ENCODE results near the gene PTPRA. TPM values are rescaled to one million over a fixed set of nuclear protein-coding genes. Genes with fewer than 3 reads are reported as not detected.

The PTPRA gene
- total and polyA plus RNA-seq, 2 of the 8 experiments (the other 6 are each of a cell fraction or from before 2014, with no cell fraction given) = 47.7 to 51.3 TPM

DNA sequence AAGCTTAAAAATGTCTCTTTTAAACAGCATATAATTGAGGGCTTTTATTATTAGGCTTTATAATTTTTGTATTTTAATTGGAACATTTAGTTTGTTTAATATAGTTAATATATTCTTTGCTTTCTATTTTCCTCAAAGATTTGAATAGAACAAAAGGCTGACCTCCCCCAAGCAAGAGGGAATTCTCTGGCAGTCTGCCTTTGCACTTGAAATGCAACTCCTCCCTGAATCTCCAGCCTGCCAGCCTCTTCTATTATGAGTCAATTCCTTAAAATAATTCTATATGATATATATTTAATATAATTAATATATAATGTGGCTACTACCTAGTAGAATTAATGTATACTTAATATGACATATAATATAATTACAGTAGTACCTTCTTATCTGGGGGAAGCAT lies 69.2 kb downstream of the PTPRA start:
- POLR2A ChIA-PET (ENCODE audit: partially characterized antibody) = no interaction called here
- no peaks in the 10 kb centered on the region for H3K79me1 ChIP-seq (ENCODE audit: low read depth, low read length)

More for the DNA sequence above, 69.2 kb downstream of the PTPRA start:
- no peak overlapping the region for H2AFZ ChIP-seq (ENCODE audit: low read length)
- no peak overlapping the region for H2BK20ac ChIP-seq (ENCODE audit: low read length)
- H3K9ac ChIP-seq (replicated peaks in 1 of 4; ENCODE audit: extremely low read depth in 1 of 4, low read depth in 3 of 4, low read length in 3 of 4) = peak overlapping the region in 1 of 4 experiments; percentile 34; a peak in 1 of 7 replicates
- no peak overlapping the region for H2BK15ac ChIP-seq (ENCODE audit: low read length)
- no peak for FAIRE-seq
- no peak overlapping the region for H3K27ac ChIP-seq (ENCODE audit: low read depth, low read length)
- no peak overlapping the region for H4K8ac ChIP-seq (ENCODE audit: extremely low read depth, insufficient read depth, low read length)
- CTCF ChIA-PET (ENCODE audit: partially characterized antibody) = interaction anchor here (1.6 kb wide), 1 partner anchor 78 kb away, joined by 3 read pairs; no protein-coding TSS in a partner anchor
- no peak overlapping the region for H4K5ac ChIP-seq (ENCODE audit: insufficient read length, low read depth, low read length)
- no peaks in the 10 kb centered on the region for H3K23me2 ChIP-seq (ENCODE audit: low read depth, low read length)
- peaks cover 0 to 2% (median 0%) of the 10 kb centered on the region in 4 experiments; a peak in 2 of 7 replicates for H3K4me1 ChIP-seq (replicated peaks in 1 of 4; ENCODE audit: control insufficient read depth in 3 of 4, insufficient read depth in 4 of 4, low read length in 3 of 4)
- H3K27me3 ChIP-seq (replicated peaks in 1 of 4; ENCODE audit: control insufficient read depth in 3 of 4, extremely low read depth in 1 of 4, insufficient read depth in 3 of 4, low read length in 3 of 4) = no peaks in the 10 kb centered on the region
- no peak overlapping the region for H3K14ac ChIP-seq (ENCODE audit: insufficient read length)
- no peak overlapping the region for H3K4me3 ChIP-seq (ENCODE audit: extremely low read depth in 1 of 4, insufficient read depth in 2 of 4, low read depth in 3 of 4, low read length in 4 of 4)
- H2BK120ac ChIP-seq (replicated peaks; ENCODE audit: low read depth, low read length) = no peak overlapping the region
- no peak overlapping the region for H3K18ac ChIP-seq (ENCODE audit: extremely low read depth, low read length)
- H3K4ac ChIP-seq (replicated peaks; ENCODE audit: insufficient read length, low read depth, low read length) = no peak overlapping the region
- no peaks in the 10 kb centered on the region for H3K36me3 ChIP-seq (ENCODE audit: control insufficient read depth in 2 of 4, insufficient read depth in 4 of 4, low read length in 3 of 4)
- TF ChIP-seq EZH2 (IDR thresholded peaks at IDR 0.05; ENCODE audit: low read depth, low read length, severe bottlenecking) (no peak), CEBPB (IDR thresholded peaks at IDR 0.05; ENCODE audit: low read depth, low read length) (no peak), EGR1 (IDR thresholded peaks at IDR 0.05; ENCODE audit: borderline replicate concordance, low read depth, low read length) (no peak), SP4 (IDR thresholded peaks at IDR 0.05; ENCODE audit: low read length) (no peak), GTF2F1 (IDR thresholded peaks at IDR 0.05; ENCODE audit: borderline replicate concordance, low read depth, low read length) (no peak), BCL11A (IDR thresholded peaks at IDR 0.05; ENCODE audit: low read depth in 2 of 2, low read length in 2 of 2) (no peak), BACH1 (IDR thresholded peaks at IDR 0.05; ENCODE audit: low read length) (no peak), POLR2AphosphoS5 (IDR thresholded peaks at IDR 0.05; ENCODE audit: low read depth, low read length) (no peak), SUZ12 (IDR thresholded peaks at IDR 0.05; ENCODE audit: low read length) (no peak), ZNF274 (IDR thresholded peaks at IDR 0.05; ENCODE audit: borderline replicate concordance, extremely low read depth, low read length) (no peak), GABPA (IDR thresholded peaks at IDR 0.05; ENCODE audit: borderline replicate concordance, insufficient read depth, low read length) (no peak), POLR2A (IDR thresholded peaks at IDR 0.05; ENCODE audit: control extremely low read depth in 1 of 2, low read depth in 2 of 2, low read length in 2 of 2) (no peak)
- no peak overlapping the region for H2BK12ac ChIP-seq (ENCODE audit: low read depth, low read length)
- DNase-seq (ENCODE audit: low read depth in 1 of 2, low spot score in 2 of 2) = no peak
- H3K4me2 ChIP-seq (ENCODE audit: insufficient read depth in 1 of 2, low read depth in 2 of 2, low read length in 2 of 2) = no peak overlapping the region
- H2AK5ac ChIP-seq (ENCODE audit: low read depth, low read length) = no peak overlapping the region
- H3K9me3 ChIP-seq (ENCODE audit: insufficient read depth in 2 of 2, low read depth in 1 of 2, low read length in 1 of 2) = no peaks in the 10 kb centered on the region
- H2BK5ac ChIP-seq (ENCODE audit: low read depth, low read length) = no peak overlapping the region
- H3K79me2 ChIP-seq (ENCODE audit: control insufficient read depth in 1 of 2, insufficient read depth in 2 of 2, low read length in 2 of 2) = peaks cover 0 to 7% of the 10 kb centered on the region in 2 experiments; a peak in 2 of 4 replicates
- H3K56ac ChIP-seq (replicated peaks; ENCODE audit: insufficient read length, low read depth, low read length) = no peak overlapping the region
- H4K20me1 ChIP-seq (replicated peaks in 1 of 2; ENCODE audit: control insufficient read depth in 1 of 2, insufficient read depth in 2 of 2, low read length in 2 of 2) = no peaks in the 10 kb centered on the region
- H4K91ac ChIP-seq (replicated peaks; ENCODE audit: insufficient read length, low read length) = no peak overlapping the region
- H3K23ac ChIP-seq (ENCODE audit: insufficient read length) = no peak overlapping the region
